B cell (primary cell): Measurements from ENCODE around the gene DVL1. TPM values are rescaled to one million over a fixed set of nuclear protein-coding genes. Genes with fewer than 3 reads are reported as not detected.
A peak's percentile ranks its signal among the peaks of the same experiment; 100 is the strongest.

ENCODE experiments used
- ATAC-seq: fragments of 200-7000 bp; cut with Tn5 transposase; one replicate; pipeline ENCODE4 v1.10.0; 2021; ENCODE audit warnings: low read depth, mild to moderate bottlenecking, moderate number of reproducible peaks, moderate library complexity
- CTCF ChIA-PET: fragments of 350-600 bp; sonication (Branson Sonifier 250); formaldehyde crosslinking; loops from one replicate; lab custom pipeline; 2021; ENCODE audit warnings: antibody characterized with exemption, inconsistent platforms; lab: Charles Lee
- POLR2A ChIA-PET: fragments of 350-600 bp; sonication (Branson Sonifier 250); formaldehyde crosslinking; loops from one replicate; lab custom pipeline; 2021; ENCODE audit warnings: antibody characterized with exemption; lab: Charles Lee
- DNase-seq: peaks from one replicate; pipeline ENCODE4 v3.0.0; 2013
- H2AFZ ChIP-seq: 2 replicates; pipeline ENCODE4 v1.6.1; 2012; ENCODE audit warnings: mild to moderate bottlenecking, low read depth, low read length; ENCODE audit not compliant: insufficient read depth, poor library complexity, severe bottlenecking
- H3K27ac ChIP-seq, 2 donors: 1 replicate in 1 of 2; 2 replicates in 1 of 2; pipeline ENCODE4 v1.5.1; 2012 to 2013; ENCODE audit warnings: low read length in 2 of 2, mild to moderate bottlenecking in 2 of 2, moderate library complexity in 1 of 2
- H3K27me3 ChIP-seq, 4 experiments: fragments of 200-600 bp in 1 of 4; sonication (generic) in 1 of 4; replicated peaks in 1 of 4; 1 replicate in 2 of 4; 2 replicates in 2 of 4; pipeline versions ENCODE4 v1.6.1 to v1.7.0; 2013 to 2016; ENCODE audit warnings: low read length in 3 of 4, mild to moderate bottlenecking in 2 of 4, mixed read lengths in 1 of 4, moderate library complexity in 1 of 4; ENCODE audit not compliant: insufficient read depth in 4 of 4, control insufficient read depth in 3 of 4; ENCODE audit errors: control extremely low read depth in 1 of 4
- H3K36me3 ChIP-seq, 2 experiments: replicated peaks in 1 of 2; 1 replicate in 1 of 2; 2 replicates in 1 of 2; pipeline versions ENCODE4 v1.6.1 to v1.7.1; 2013; ENCODE audit warnings: low read length in 1 of 2; ENCODE audit not compliant: insufficient read depth in 2 of 2, control insufficient read depth in 1 of 2; ENCODE audit errors: control extremely low read depth in 1 of 2, extremely low read depth in 1 of 2
- H3K4me1 ChIP-seq, 2 donors: fragments of 200-600 bp in 1 of 2; sonication (generic) in 1 of 2; 1 replicate in 1 of 2; 2 replicates in 1 of 2; pipeline versions ENCODE4 v1.5.1 to v1.6.1; 2013 to 2017; ENCODE audit warnings: low read length in 2 of 2; ENCODE audit not compliant: control insufficient read depth in 2 of 2, insufficient read depth in 2 of 2
- H3K4me2 ChIP-seq: replicated peaks from 2 replicates; pipeline ENCODE3; 2012; ENCODE audit warnings: mild to moderate bottlenecking, low read depth, low read length; ENCODE audit not compliant: poor library complexity, severe bottlenecking
- H3K4me3 ChIP-seq, 5 experiments: fragments of 200-600 bp in 1 of 5; sonication (generic) in 1 of 5; 1 replicate in 3 of 5; 2 replicates in 2 of 5; pipeline versions ENCODE4 v1.5.1 to v1.7.0; 2011 to 2016; ENCODE audit warnings: low read length in 4 of 5, mild to moderate bottlenecking in 4 of 5, low read depth in 2 of 5, control low read depth in 1 of 5, moderate library complexity in 1 of 5; ENCODE audit not compliant: insufficient read depth in 1 of 5; ENCODE audit errors: control extremely low read depth in 1 of 5, extremely low read depth in 1 of 5
- H3K79me2 ChIP-seq: fragments of 200-600 bp; sonication (generic); one replicate; pipeline ENCODE4 v1.6.0; 2016; ENCODE audit warnings: low read length; ENCODE audit not compliant: control insufficient read depth, insufficient read depth
- H3K9ac ChIP-seq: fragments of 200-600 bp; sonication (generic); 2 replicates; pipeline ENCODE4 v1.6.1; 2017; ENCODE audit warnings: mild to moderate bottlenecking, low read length, moderate library complexity
- H3K9me3 ChIP-seq, 3 donors: one replicate each; pipeline versions ENCODE4 v1.6.1 to v1.7.1; 2013; ENCODE audit warnings: low read length in 2 of 3; ENCODE audit not compliant: control insufficient read depth in 2 of 3, insufficient read depth in 1 of 3; ENCODE audit errors: control extremely low read depth in 1 of 3
- H4K20me1 ChIP-seq: 2 replicates; pipeline ENCODE4 v1.6.0; 2012; ENCODE audit warnings: mild to moderate bottlenecking, low read length; ENCODE audit not compliant: insufficient read depth, control insufficient read depth, poor library complexity, severe bottlenecking
- H3K27ac Mint-ChIP-seq: one replicate; pipeline ENCODE4 v1.8.0; 2021; ENCODE audit warnings: mixed read lengths
- H3K27me3 Mint-ChIP-seq: one replicate; pipeline ENCODE4 v1.8.0; 2021; ENCODE audit warnings: mixed read lengths
- H3K4me1 Mint-ChIP-seq: one replicate; pipeline ENCODE4 v1.8.0; 2021; ENCODE audit warnings: mixed read lengths
- H3K4me3 Mint-ChIP-seq: one replicate; pipeline ENCODE4 v1.8.0; 2021; ENCODE audit warnings: mixed read lengths
- H3K9me3 Mint-ChIP-seq: one replicate; pipeline ENCODE4 v1.8.0; 2022; ENCODE audit warnings: mixed read lengths; ENCODE audit not compliant: insufficient read depth
- EZH2 ChIP-seq: IDR thresholded peaks from 2 replicates; pipeline ENCODE4 v1.6.1; 2012; ENCODE audit warnings: borderline replicate concordance, low read depth, mild to moderate bottlenecking, moderate library complexity, low read length; ENCODE audit not compliant: insufficient read depth, poor library complexity, severe bottlenecking
- WGBS: methylation state at CpG from one replicate; pipeline ENCODE4 v1.1.5; 2013; ENCODE audit warnings: missing lambda C conversion rate; ENCODE audit not compliant: insufficient coverage; 5-methylcytosine and 5-hydroxymethylcytosine counted together
- intact Hi-C: fragments of 100-400 bp; cut with micrococcal nuclease; formaldehyde crosslinking; loops from one replicate; pipeline ENCODE4 v1.10.0; 2022
- polyA plus RNA-seq: library from polyadenylated mRNA; depleted of rRNA; stranded (reverse); fragments of >200 nt; gene quantifications from 2 replicates; pipeline ENCODE4 v1.2.3, GENCODE V29; 2012
- total RNA-seq, 2 donors: library from RNA; stranded (reverse); fragments of 120-200 nt in 1 of 2; gene quantifications; 1 replicate in 1 of 2; 2 replicates in 1 of 2; pipeline versions ENCODE4 v1.2.3 to v1.2.4, GENCODE V29; 2013 to 2022
- TF ChIP-seq, protein P1 (sequence below): fragments of 200-600 bp; IDR thresholded peaks from one replicate; pipeline ENCODE4 v1.8.0; 2022; ENCODE audit warnings: antibody characterized with exemption, mild to moderate bottlenecking

The DVL1 gene
- total and polyA plus RNA-seq, 2 donors (not counting 1 experiment from before 2014, with no cell fraction given): 46.1 to 53.5 TPM

- Mint-ChIP-seq H3K27ac (no peak overlapping the region), H3K4me3 (no peak overlapping the region), H3K27me3 (no peaks in the 10 kb centered on the region), H3K4me1 (peaks cover 11% of the 10 kb centered on the region), H3K9me3 (no peaks in the 10 kb centered on the region)
- Histone ChIP-seq H3K4me2 (peak overlapping the region; percentile 20), H3K9ac (no peak overlapping the region), H3K27me3 (no peaks in the 10 kb centered on the region), H4K20me1 (no peaks in the 10 kb centered on the region), H3K4me1 (peaks cover 0 to 16% of the 10 kb centered on the region in 2 donors), H2AFZ (no peak overlapping the region), H3K27ac (no peak overlapping the region), H3K36me3 (no peaks in the 10 kb centered on the region), H3K79me2 (no peaks in the 10 kb centered on the region), H3K4me3 (no peak overlapping the region), H3K9me3 (no peaks in the 10 kb centered on the region)
- TF ChIP-seq, protein P1, sequence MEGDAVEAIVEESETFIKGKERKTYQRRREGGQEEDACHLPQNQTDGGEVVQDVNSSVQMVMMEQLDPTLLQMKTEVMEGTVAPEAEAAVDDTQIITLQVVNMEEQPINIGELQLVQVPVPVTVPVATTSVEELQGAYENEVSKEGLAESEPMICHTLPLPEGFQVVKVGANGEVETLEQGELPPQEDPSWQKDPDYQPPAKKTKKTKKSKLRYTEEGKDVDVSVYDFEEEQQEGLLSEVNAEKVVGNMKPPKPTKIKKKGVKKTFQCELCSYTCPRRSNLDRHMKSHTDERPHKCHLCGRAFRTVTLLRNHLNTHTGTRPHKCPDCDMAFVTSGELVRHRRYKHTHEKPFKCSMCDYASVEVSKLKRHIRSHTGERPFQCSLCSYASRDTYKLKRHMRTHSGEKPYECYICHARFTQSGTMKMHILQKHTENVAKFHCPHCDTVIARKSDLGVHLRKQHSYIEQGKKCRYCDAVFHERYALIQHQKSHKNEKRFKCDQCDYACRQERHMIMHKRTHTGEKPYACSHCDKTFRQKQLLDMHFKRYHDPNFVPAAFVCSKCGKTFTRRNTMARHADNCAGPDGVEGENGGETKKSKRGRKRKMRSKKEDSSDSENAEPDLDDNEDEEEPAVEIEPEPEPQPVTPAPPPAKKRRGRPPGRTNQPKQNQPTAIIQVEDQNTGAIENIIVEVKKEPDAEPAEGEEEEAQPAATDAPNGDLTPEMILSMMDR: no peak
- no peak for TF ChIP-seq EZH2
- CTCF ChIA-PET: interaction anchor here (1.0 to 4.3 kb wide), 23 partner anchors 8 to 310 kb away, joined by 3 to 118 read pairs (median 6); partner anchors contain the start of genes PERM1 and UBE2J2
- no peak for ATAC-seq
- POLR2A ChIA-PET: interaction anchor here (1.0 to 1.9 kb wide), 2 partner anchors 10 to 169 kb away, joined by 3 to 8 read pairs; no protein-coding TSS in a partner anchor
- intact Hi-C loops: loop anchor here (2.0 kb wide), 1 partner anchor 306 kb away; no protein-coding TSS in a partner anchor
- WGBS: 89% methylated on average over 27 of the region's 28 CpGs
- DNase-seq: no peak
Observed at GRCh38 chr1:1291023-1291528, 58.1 kb downstream of the DVL1 start.

DNA sequence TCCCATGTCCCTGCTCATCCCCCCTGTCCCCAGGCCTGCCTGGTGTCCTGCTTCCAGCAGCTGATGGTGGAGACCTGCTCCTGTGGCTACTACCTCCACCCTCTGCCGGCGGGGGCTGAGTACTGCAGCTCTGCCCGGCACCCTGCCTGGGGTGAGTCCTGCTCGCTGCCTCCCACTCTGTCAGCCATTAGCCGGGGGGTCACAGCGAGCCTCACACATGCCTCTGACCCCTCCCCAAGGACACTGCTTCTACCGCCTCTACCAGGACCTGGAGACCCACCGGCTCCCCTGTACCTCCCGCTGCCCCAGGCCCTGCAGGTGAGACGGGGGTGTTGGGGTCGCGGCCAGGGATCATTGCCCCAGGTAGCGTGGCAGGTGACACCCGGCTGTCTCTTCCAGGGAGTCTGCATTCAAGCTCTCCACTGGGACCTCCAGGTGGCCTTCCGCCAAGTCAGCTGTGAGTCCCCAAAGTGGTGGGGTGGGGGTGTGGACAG lies 58.9 kb downstream of the DVL1 start:
- no peak overlapping the region for H3K4me3 Mint-ChIP-seq
- ATAC-seq: peak; percentile 76
- H3K79me2 ChIP-seq: no peaks in the 10 kb centered on the region
- H3K36me3 ChIP-seq: no peaks in the 10 kb centered on the region
- no peaks in the 10 kb centered on the region for H4K20me1 ChIP-seq
- no peak overlapping the region for H3K4me2 ChIP-seq
- no peak overlapping the region for H3K27ac Mint-ChIP-seq
- H3K27me3 Mint-ChIP-seq: no peaks in the 10 kb centered on the region
- H3K4me1 ChIP-seq: peaks cover 0 to 16% of the 10 kb centered on the region in 2 donors
- intact Hi-C loops: loop anchor here (2.0 kb wide), 1 partner anchor 305 kb away; no protein-coding TSS in a partner anchor
- no peak overlapping the region for H3K9ac ChIP-seq
- no peaks in the 10 kb centered on the region for H3K9me3 ChIP-seq
- DNase-seq: peak; percentile 76
- WGBS: 64% methylated on average over 15 of the region's 15 CpGs
- H3K9me3 Mint-ChIP-seq: no peaks in the 10 kb centered on the region
- H2AFZ ChIP-seq: no peak overlapping the region
- peaks cover 11% of the 10 kb centered on the region for H3K4me1 Mint-ChIP-seq
- CTCF ChIA-PET: interaction anchor here (0.6 to 4.3 kb wide), 11 partner anchors 13 to 306 kb away, joined by 3 to 118 read pairs (median 5); partner anchors contain the start of genes C1orf159 and UBE2J2
- POLR2A ChIA-PET: interaction anchor here (0.5 to 1.9 kb wide), 2 partner anchors 115 to 168 kb away, joined by 4 to 8 read pairs; no protein-coding TSS in a partner anchor
- TF ChIP-seq, protein P1: peak; percentile 64
- no peak for TF ChIP-seq EZH2
- no peaks in the 10 kb centered on the region for H3K27me3 ChIP-seq
- no peak overlapping the region for H3K4me3 ChIP-seq
- H3K27ac ChIP-seq: no peak overlapping the region
